Thoracic aorta (tissue), 2 donors: ENCODE measurements around the gene RNF141. TPM values are rescaled to one million over a fixed set of nuclear protein-coding genes. Genes with fewer than 3 reads are reported as not detected.

Source experiments
- ATAC-seq: fragments of 150-250 bp; one replicate; pipeline ENCODE4 v1.8.0; 2017; ENCODE audit warnings: low read depth; ENCODE audit not compliant: insufficient number of reproducible peaks, low FRiP score
- DNase-seq: peaks from one replicate; pipeline ENCODE4 v3.0.0-alpha.2; 2020; ENCODE audit warnings: low spot score
- H3K27ac ChIP-seq, 2 donors: fragments of 200-600 bp; sonication (generic); 1 replicate in 1 of 2; 2 replicates in 1 of 2; pipeline ENCODE4 v1.5.1; 2016; ENCODE audit warnings: mild to moderate bottlenecking in 2 of 2, moderate library complexity in 2 of 2
- H3K27me3 ChIP-seq: fragments of 200-600 bp; sonication (generic); replicated peaks from 2 replicates; pipeline ENCODE4 v1.6.0; 2016; ENCODE audit warnings: mild to moderate bottlenecking; ENCODE audit not compliant: insufficient read depth
- H3K36me3 ChIP-seq: fragments of 200-600 bp; sonication (generic); one replicate; pipeline ENCODE4 v1.5.1; 2016
- H3K4me1 ChIP-seq, 2 donors: fragments of 200-600 bp; sonication (generic); 1 replicate in 1 of 2; 2 replicates in 1 of 2; pipeline versions ENCODE4 v1.5.1 to v1.6.0; 2016; ENCODE audit warnings: low read depth in 2 of 2, mild to moderate bottlenecking in 1 of 2; ENCODE audit not compliant: control insufficient read depth in 1 of 2
- H3K4me3 ChIP-seq: fragments of 200-600 bp; sonication (generic); 2 replicates; pipeline ENCODE4 v1.5.1; 2016; ENCODE audit warnings: mild to moderate bottlenecking
- H3K9me3 ChIP-seq: fragments of 200-600 bp; sonication (generic); 2 replicates; pipeline ENCODE4 v1.5.1; 2016
- total RNA-seq, 2 donors: library from RNA; depleted of rRNA; stranded (reverse); fragments of >200 nt; gene quantifications; one replicate each; pipeline versions ENCODE4 v1.1.0 to v1.2.3, GENCODE V29; 2016
- TF ChIP-seq, protein P1 (sequence below): fragments of 200-600 bp; sonication (generic); IDR thresholded peaks from one replicate; pipeline ENCODE4 v1.5.1; 2019; ENCODE audit warnings: antibody characterized with exemption

The RNF141 gene
- total RNA-seq, 2 donors from 2014 or later, result 37.3 to 47.2 TPM

DNA sequence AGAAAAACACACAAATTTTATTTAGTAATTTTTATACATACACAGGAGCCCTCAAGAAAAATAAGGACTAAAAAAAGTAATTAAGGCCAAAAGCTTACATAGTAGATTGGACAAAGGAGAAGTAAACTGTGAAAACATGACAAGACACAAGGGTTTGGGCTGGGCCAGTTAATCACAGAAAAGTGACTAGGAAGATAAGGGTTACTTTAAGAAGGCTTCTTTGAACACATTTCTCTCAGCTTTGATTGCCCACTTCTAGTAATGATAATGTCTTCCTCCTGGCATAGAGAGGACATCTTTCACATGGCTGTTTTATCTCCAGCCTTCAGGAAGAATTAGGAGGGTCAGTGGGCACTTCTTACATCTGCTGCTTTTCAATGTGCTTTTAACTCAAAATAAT is 3.4 kb downstream of the RNF141 start:
- DNase-seq, result no peak
- H3K27ac ChIP-seq, result peak overlapping the region; percentile 73 to 74
- H3K9me3 ChIP-seq, result no peaks in the 10 kb centered on the region
- H3K4me1 ChIP-seq, result peaks cover 25 to 46% of the 10 kb centered on the region in 2 donors
- no peak overlapping the region for H3K4me3 ChIP-seq
- TF ChIP-seq, protein P1, sequence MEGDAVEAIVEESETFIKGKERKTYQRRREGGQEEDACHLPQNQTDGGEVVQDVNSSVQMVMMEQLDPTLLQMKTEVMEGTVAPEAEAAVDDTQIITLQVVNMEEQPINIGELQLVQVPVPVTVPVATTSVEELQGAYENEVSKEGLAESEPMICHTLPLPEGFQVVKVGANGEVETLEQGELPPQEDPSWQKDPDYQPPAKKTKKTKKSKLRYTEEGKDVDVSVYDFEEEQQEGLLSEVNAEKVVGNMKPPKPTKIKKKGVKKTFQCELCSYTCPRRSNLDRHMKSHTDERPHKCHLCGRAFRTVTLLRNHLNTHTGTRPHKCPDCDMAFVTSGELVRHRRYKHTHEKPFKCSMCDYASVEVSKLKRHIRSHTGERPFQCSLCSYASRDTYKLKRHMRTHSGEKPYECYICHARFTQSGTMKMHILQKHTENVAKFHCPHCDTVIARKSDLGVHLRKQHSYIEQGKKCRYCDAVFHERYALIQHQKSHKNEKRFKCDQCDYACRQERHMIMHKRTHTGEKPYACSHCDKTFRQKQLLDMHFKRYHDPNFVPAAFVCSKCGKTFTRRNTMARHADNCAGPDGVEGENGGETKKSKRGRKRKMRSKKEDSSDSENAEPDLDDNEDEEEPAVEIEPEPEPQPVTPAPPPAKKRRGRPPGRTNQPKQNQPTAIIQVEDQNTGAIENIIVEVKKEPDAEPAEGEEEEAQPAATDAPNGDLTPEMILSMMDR, result no peak
- no peak for ATAC-seq
- no peaks in the 10 kb centered on the region for H3K27me3 ChIP-seq
- peaks cover 2% of the 10 kb centered on the region for H3K36me3 ChIP-seq

DNA sequence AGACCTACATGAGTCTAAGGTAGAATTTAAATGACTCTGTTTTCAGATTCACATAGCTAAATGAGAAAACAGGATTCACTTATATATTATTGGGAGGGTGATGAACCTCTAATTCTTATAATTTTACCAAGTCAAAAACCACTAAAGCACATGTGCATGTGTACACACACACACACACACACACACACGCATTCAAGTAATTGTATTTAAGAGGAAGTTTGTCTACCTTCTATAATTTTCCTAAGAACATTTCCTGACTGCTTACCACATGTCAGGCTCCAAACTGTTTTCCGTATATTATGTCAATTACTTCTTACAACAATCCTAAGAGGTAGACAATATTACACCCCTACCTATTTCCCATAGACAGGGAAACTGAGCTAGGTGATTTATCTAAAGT is 6.7 kb downstream of the RNF141 start:
- peaks cover 23 to 40% of the 10 kb centered on the region in 2 donors for H3K4me1 ChIP-seq
- no peak overlapping the region for H3K4me3 ChIP-seq
- H3K27ac ChIP-seq, result no peak overlapping the region
- DNase-seq (no peak), ATAC-seq (no peak)
- no peaks in the 10 kb centered on the region for H3K27me3 ChIP-seq
- H3K9me3 ChIP-seq, result no peaks in the 10 kb centered on the region
- peaks cover 9% of the 10 kb centered on the region for H3K36me3 ChIP-seq
- TF ChIP-seq, protein P1, result no peak

DNA sequence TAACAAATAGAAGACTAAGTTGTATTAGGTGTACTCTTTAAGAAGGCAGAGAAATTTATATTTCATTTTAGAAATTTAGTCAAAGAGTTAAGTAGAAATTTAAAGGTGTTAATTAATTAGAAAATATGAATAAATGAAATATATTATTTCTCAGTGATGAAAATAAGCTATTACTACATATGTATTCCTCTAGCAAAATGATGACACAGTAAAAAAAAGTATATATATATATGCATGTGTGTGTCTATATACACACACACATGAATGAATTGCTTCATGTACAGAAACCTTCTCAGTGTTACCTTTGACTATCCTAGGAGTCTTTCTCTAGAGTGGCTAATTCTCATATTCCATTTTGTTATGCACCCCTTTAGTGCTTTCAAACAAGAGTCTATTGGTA is 7.7 kb downstream of the RNF141 start:
- H3K27me3 ChIP-seq, result no peaks in the 10 kb centered on the region
- DNase-seq (no peak), ATAC-seq (no peak)
- no peak overlapping the region for H3K4me3 ChIP-seq
- H3K27ac ChIP-seq, result no peak overlapping the region
- TF ChIP-seq, protein P1, result no peak
- H3K36me3 ChIP-seq, result peaks cover 17% of the 10 kb centered on the region
- no peaks in the 10 kb centered on the region for H3K9me3 ChIP-seq
- H3K4me1 ChIP-seq, result peaks cover 28 to 38% of the 10 kb centered on the region in 2 donors

DNA sequence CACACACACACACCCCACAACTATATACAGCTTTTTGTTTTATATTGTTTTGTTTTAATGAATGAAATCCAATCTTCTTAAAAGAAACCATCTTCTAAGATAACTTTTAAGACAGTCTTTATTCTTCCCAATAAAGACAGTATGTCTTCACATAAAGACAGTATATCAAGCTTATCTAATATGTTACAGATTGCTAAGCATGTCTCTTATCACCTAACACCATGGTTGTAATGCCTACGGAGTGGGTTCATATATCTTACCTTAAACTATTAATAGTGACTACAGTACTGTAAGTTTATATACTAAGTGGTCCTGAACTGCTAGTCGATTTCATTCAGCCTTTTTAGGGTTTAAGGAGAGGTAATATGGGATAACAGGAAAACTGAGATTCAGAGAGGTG is 8.5 kb downstream of the RNF141 start:
- no peak overlapping the region for H3K4me3 ChIP-seq
- DNase-seq (no peak), ATAC-seq (no peak)
- no peak overlapping the region for H3K27ac ChIP-seq
- H3K9me3 ChIP-seq, result no peaks in the 10 kb centered on the region
- peaks cover 17% of the 10 kb centered on the region for H3K36me3 ChIP-seq
- peaks cover 26 to 37% of the 10 kb centered on the region in 2 donors for H3K4me1 ChIP-seq
- TF ChIP-seq, protein P1, result no peak
- no peaks in the 10 kb centered on the region for H3K27me3 ChIP-seq

DNA sequence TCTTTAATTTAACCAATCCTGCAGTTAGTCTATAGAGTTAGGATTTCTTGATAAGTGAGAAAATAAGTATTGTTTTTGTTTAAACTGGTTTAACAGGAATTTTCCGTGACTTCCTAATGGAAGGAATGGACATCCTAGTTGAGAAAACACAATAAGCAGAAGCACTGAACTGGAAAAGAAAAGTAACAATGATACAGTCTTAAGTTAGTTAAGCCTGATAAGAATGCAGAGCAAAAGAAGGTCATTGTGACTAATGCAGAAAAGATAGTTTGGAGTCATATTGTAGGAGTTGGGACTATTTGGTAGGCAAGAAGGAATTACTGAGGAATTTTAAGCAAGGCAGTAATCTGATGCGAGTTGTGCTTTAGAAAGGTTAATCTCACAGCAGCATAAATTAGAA is 11.7 kb downstream of the RNF141 start:
- Histone ChIP-seq H3K27ac (peak overlapping the region in 1 of 2 donors; percentile 16), H3K4me1 (peaks cover 16 to 34% of the 10 kb centered on the region in 2 donors), H3K36me3 (peaks cover 20% of the 10 kb centered on the region), H3K27me3 (no peaks in the 10 kb centered on the region), H3K4me3 (no peak overlapping the region), H3K9me3 (no peaks in the 10 kb centered on the region)
- TF ChIP-seq, protein P1, result no peak
- DNase-seq (no peak), ATAC-seq (no peak)
